Neural cell (in vitro differentiated cells): Measurements from ENCODE around the gene DEPDC5.

Experiments
- POLR2AphosphoS5 ChIP-seq: IDR thresholded peaks from 2 replicates; pipeline ENCODE4 v1.6.1; 2012
- TF ChIP-seq, protein P1 (sequence below): fragments of 450-650 bp; IDR thresholded peaks from 2 replicates; pipeline ENCODE4 v1.5.1; 2014; ENCODE audit warnings: antibody characterized with exemption, mild to moderate bottlenecking, moderate library complexity; ENCODE audit not compliant: poor library complexity, severe bottlenecking
- TF ChIP-seq, protein P2 (sequence below): IDR thresholded peaks from 2 replicates; pipeline ENCODE4 v1.6.1; 2012; ENCODE audit warnings: borderline replicate concordance

DNA sequence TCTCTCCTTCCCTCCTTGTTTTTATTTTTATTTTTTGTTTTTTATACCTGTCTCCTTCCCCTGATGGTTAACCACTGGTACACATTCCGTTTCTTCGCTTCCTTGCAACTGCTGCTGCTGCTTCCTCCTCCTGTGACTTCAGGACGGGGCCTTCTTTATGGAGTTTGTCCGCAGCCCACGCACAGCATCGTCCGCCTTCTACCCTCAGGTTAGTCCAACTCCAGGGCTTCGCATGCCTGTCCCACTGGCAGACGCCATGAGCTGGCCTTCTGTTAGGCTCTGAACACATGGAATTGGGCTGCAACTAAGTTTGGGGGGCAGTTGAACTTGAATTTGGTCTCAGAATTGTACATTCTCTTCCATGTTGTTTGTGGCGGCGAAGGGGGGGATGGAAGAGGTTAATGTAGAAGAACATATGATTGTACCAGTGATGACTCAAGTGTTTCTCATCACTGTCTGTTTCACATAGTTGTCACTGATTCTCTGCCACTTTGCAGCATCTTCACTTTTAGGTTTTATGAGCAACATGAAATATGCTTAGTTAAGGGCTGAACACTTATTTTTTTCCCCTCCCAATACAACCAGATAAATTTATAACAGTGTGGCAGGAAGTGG, 107.5 kb downstream of the DEPDC5 start:
- TF ChIP-seq, protein P1, sequence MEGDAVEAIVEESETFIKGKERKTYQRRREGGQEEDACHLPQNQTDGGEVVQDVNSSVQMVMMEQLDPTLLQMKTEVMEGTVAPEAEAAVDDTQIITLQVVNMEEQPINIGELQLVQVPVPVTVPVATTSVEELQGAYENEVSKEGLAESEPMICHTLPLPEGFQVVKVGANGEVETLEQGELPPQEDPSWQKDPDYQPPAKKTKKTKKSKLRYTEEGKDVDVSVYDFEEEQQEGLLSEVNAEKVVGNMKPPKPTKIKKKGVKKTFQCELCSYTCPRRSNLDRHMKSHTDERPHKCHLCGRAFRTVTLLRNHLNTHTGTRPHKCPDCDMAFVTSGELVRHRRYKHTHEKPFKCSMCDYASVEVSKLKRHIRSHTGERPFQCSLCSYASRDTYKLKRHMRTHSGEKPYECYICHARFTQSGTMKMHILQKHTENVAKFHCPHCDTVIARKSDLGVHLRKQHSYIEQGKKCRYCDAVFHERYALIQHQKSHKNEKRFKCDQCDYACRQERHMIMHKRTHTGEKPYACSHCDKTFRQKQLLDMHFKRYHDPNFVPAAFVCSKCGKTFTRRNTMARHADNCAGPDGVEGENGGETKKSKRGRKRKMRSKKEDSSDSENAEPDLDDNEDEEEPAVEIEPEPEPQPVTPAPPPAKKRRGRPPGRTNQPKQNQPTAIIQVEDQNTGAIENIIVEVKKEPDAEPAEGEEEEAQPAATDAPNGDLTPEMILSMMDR: no peak
- TF ChIP-seq, protein P2, sequence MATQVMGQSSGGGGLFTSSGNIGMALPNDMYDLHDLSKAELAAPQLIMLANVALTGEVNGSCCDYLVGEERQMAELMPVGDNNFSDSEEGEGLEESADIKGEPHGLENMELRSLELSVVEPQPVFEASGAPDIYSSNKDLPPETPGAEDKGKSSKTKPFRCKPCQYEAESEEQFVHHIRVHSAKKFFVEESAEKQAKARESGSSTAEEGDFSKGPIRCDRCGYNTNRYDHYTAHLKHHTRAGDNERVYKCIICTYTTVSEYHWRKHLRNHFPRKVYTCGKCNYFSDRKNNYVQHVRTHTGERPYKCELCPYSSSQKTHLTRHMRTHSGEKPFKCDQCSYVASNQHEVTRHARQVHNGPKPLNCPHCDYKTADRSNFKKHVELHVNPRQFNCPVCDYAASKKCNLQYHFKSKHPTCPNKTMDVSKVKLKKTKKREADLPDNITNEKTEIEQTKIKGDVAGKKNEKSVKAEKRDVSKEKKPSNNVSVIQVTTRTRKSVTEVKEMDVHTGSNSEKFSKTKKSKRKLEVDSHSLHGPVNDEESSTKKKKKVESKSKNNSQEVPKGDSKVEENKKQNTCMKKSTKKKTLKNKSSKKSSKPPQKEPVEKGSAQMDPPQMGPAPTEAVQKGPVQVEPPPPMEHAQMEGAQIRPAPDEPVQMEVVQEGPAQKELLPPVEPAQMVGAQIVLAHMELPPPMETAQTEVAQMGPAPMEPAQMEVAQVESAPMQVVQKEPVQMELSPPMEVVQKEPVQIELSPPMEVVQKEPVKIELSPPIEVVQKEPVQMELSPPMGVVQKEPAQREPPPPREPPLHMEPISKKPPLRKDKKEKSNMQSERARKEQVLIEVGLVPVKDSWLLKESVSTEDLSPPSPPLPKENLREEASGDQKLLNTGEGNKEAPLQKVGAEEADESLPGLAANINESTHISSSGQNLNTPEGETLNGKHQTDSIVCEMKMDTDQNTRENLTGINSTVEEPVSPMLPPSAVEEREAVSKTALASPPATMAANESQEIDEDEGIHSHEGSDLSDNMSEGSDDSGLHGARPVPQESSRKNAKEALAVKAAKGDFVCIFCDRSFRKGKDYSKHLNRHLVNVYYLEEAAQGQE: no peak
- TF ChIP-seq POLR2AphosphoS5: no peak
